ENCODE results near the gene IGLL1.

DNA sequence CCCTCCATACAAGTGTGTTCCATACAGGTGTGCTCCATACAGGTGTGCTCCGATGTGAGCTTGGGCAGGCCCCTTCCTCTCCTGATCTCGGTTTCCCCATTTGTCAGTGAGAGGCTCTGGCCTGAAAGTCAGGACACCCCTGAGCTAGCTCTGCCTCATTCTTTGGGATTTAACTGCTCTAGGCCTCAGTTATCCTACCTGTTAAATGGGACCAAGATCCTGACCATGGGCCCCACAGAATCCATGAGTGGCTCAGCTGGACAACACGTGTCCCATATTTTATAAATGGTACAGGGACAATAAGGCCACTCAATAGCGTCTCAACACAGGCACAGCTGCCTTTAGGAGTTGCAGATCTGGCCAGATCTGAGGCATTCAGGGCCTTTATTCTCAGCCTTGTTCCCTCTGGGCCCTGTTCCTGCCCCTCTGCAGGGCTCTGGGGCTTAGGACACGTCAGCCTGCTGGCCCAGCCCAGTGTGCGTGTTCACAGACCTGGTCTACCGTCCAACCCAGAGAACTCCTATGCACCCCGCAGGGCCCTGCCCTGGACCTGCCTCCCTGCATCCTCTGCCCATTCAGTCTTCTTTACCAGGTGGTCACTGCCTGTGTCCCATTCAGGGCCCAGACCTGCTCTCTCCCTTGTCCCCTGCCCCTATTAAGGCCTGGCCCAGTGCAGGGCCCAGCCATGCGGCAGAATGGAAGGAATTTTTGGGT is 18.9 kb upstream of the IGLL1 start:
- no peak for TF ChIP-seq POLR2A (IDR thresholded peaks at IDR 0.05)
- TF ChIP-seq, protein P1, sequence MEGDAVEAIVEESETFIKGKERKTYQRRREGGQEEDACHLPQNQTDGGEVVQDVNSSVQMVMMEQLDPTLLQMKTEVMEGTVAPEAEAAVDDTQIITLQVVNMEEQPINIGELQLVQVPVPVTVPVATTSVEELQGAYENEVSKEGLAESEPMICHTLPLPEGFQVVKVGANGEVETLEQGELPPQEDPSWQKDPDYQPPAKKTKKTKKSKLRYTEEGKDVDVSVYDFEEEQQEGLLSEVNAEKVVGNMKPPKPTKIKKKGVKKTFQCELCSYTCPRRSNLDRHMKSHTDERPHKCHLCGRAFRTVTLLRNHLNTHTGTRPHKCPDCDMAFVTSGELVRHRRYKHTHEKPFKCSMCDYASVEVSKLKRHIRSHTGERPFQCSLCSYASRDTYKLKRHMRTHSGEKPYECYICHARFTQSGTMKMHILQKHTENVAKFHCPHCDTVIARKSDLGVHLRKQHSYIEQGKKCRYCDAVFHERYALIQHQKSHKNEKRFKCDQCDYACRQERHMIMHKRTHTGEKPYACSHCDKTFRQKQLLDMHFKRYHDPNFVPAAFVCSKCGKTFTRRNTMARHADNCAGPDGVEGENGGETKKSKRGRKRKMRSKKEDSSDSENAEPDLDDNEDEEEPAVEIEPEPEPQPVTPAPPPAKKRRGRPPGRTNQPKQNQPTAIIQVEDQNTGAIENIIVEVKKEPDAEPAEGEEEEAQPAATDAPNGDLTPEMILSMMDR (IDR thresholded peaks at IDR 0.05) = no peak

Measured in upper lobe of left lung (tissue), 4 donors.